Upper lobe of right lung (tissue), 1 donor: Measurements from ENCODE around the gene SLC19A2. TPM values are rescaled to one million over a fixed set of nuclear protein-coding genes. Genes with fewer than 3 reads are reported as not detected.
"Not testable (repeated sequence)": the region's sequence is repeated elsewhere in the genome, so short reads cannot be mapped to it uniquely, and the experiment has no call there.

Experiments
- ATAC-seq: fragments of 200-7000 bp; cut with Tn5 transposase; one replicate; pipeline ENCODE4 v1.9.1; 2020; ENCODE audit warnings: mild to moderate bottlenecking, moderate library complexity
- DNase-seq: peaks from one replicate; pipeline ENCODE4 v3.0.0-alpha.2; 2020
- H3K27ac ChIP-seq: fragments of 200-600 bp; one replicate; pipeline ENCODE4 v1.8.0; 2022
- H3K27me3 ChIP-seq: fragments of 200-600 bp; one replicate; pipeline ENCODE4 v1.8.0; 2022; ENCODE audit warnings: mild to moderate bottlenecking
- H3K36me3 ChIP-seq: fragments of 200-600 bp; one replicate; pipeline ENCODE4 v1.8.0; 2022
- H3K4me1 ChIP-seq: fragments of 200-600 bp; one replicate; pipeline ENCODE4 v1.8.0; 2022
- H3K4me3 ChIP-seq: fragments of 200-600 bp; one replicate; pipeline ENCODE4 v1.8.0; 2022; ENCODE audit warnings: mild to moderate bottlenecking
- H3K9me3 ChIP-seq: fragments of 200-600 bp; one replicate; pipeline ENCODE4 v1.8.0; 2022
- intact Hi-C: fragments of 100-400 bp; cut with DNase I; formaldehyde crosslinking; loops from one replicate; pipeline ENCODE4 v1.11.0; 2022
- long read RNA-seq: library from polyadenylated mRNA; unstranded; transcript quantifications from one replicate; pipeline ENCODE4 v2.0.0, GENCODE V29; 2021
- total RNA-seq: library from RNA; stranded (reverse); fragmentation: NEBNext Ultra II Directional; extraction: Animal tissue kit (Norgen Biotek cat#: 25700); gene quantifications from one replicate; pipeline ENCODE4 v1.2.1, GENCODE V29; 2021
- TF ChIP-seq, protein P1 (sequence below): fragments of 200-600 bp; IDR thresholded peaks from one replicate; pipeline ENCODE4 v1.8.0; 2022; ENCODE audit warnings: antibody characterized with exemption
- donor health status: DM: no; HTN: yes; CAD: no; lungs with severe emphysema.

The SLC19A2 gene
- 12.8 TPM for total RNA-seq
- long read RNA-seq, transcript SLC19A2-201 (6 exons, 3,671 nt), result major isoform, 15 of 28 reads
- long read RNA-seq, partial matches to known transcripts, result 6 of 28 reads
- long read RNA-seq, other reads (novel, unspliced or antisense), result 3 of 28 reads

- H3K4me1 ChIP-seq, result peaks cover 22% of the 10 kb centered on the region
- peak; percentile 98 for ATAC-seq
- DNase-seq, result peak; percentile 100
- peak within 1 kb of the TSS; percentile 87 for H3K4me3 ChIP-seq
- TF ChIP-seq, protein P1, sequence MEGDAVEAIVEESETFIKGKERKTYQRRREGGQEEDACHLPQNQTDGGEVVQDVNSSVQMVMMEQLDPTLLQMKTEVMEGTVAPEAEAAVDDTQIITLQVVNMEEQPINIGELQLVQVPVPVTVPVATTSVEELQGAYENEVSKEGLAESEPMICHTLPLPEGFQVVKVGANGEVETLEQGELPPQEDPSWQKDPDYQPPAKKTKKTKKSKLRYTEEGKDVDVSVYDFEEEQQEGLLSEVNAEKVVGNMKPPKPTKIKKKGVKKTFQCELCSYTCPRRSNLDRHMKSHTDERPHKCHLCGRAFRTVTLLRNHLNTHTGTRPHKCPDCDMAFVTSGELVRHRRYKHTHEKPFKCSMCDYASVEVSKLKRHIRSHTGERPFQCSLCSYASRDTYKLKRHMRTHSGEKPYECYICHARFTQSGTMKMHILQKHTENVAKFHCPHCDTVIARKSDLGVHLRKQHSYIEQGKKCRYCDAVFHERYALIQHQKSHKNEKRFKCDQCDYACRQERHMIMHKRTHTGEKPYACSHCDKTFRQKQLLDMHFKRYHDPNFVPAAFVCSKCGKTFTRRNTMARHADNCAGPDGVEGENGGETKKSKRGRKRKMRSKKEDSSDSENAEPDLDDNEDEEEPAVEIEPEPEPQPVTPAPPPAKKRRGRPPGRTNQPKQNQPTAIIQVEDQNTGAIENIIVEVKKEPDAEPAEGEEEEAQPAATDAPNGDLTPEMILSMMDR, result peak; percentile 44
- intact Hi-C loops, result no loop called here
- no peaks in the 10 kb centered on the region for H3K27me3 ChIP-seq
- H3K9me3 ChIP-seq, result no peaks in the 10 kb centered on the region
- peak within 1 kb of the TSS; percentile 99 for H3K27ac ChIP-seq
- H3K36me3 ChIP-seq, result no peaks in the 10 kb centered on the region
Observed at GRCh38 chr1:169485431-169486280, at the start of gene SLC19A2. Gene SLC19A2 (minus strand): TSS chr1:169485944. CDS start chr1:169485766, 178 bp downstream.

DNA sequence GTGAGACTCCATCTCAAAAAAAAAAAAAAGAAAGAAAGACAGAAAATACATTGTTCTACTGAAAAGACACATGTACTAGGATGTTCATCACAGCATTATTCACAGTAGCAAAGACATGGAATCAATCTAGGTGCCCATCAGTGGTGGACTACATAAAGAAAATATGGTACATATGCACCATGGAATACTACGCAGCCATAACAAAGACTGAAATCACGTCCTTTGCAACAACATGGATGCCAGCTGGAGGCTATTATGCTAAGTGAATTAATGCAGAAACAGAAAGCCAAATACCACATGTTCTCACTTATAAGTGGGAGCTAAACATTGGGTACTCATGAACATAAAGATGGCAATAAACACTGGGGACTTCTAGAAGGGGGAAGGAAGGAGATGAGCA lies 48.9 kb upstream of the SLC19A2 start:
- H3K27me3 ChIP-seq, result no peaks in the 10 kb centered on the region
- H3K27ac ChIP-seq, result no peak overlapping the region
- no peak for DNase-seq
- TF ChIP-seq, protein P1, result no peak
- intact Hi-C loops, result no loop called here
- H3K9me3 ChIP-seq, result no peaks in the 10 kb centered on the region
- H3K4me1 ChIP-seq, result no peaks in the 10 kb centered on the region
- no peaks in the 10 kb centered on the region for H3K36me3 ChIP-seq
- H3K4me3 ChIP-seq, result no peak overlapping the region
- ATAC-seq, result no peak

GRCh38 chr1:169533528-169534190 lies 47.9 kb upstream of the SLC19A2 start:
- H3K36me3 ChIP-seq, DNase-seq, intact Hi-C loops, H3K4me1 ChIP-seq, H3K9me3 ChIP-seq, H3K27ac ChIP-seq, H3K27me3 ChIP-seq, H3K4me3 ChIP-seq, ATAC-seq: not testable (repeated sequence)

DNA sequence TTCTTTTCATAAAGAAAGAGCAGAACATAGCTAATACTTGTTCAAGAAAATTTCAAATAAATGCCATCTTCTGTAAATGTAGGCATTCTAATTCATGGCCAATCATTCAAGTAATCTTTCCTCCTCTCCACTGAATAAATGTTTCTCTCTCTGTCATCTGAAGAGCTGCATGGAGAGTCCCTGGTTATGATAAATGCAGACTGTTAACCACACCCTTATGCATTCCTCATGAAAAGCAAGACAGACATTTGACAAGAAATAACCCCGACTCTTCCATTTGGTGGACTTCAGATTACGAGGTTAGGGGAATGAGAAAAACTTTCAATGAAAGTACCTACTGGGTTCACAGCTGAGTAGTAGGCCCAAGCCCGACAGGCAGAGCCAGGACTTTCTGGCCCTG lies 44.7 kb upstream of the SLC19A2 start:
- DNase-seq, result no peak
- no peaks in the 10 kb centered on the region for H3K9me3 ChIP-seq
- TF ChIP-seq, protein P1, result no peak
- ATAC-seq, result no peak
- intact Hi-C loops, result no loop called here
- H3K27ac ChIP-seq, result no peak overlapping the region
- no peaks in the 10 kb centered on the region for H3K4me1 ChIP-seq
- H3K36me3 ChIP-seq, result no peaks in the 10 kb centered on the region
- no peaks in the 10 kb centered on the region for H3K27me3 ChIP-seq
- no peak overlapping the region for H3K4me3 ChIP-seq

GRCh38 chr1:169529068-169529642 lies 43.4 kb upstream of the SLC19A2 start:
- peak overlapping the region; percentile 6 for H3K4me3 ChIP-seq
- intact Hi-C loops, result no loop called here
- H3K27me3 ChIP-seq, result no peaks in the 10 kb centered on the region
- DNase-seq, result no peak
- no peaks in the 10 kb centered on the region for H3K9me3 ChIP-seq
- no peaks in the 10 kb centered on the region for H3K4me1 ChIP-seq
- TF ChIP-seq, protein P1, result no peak
- no peaks in the 10 kb centered on the region for H3K36me3 ChIP-seq
- peak; percentile 92 for ATAC-seq
- peak overlapping the region; percentile 75 for H3K27ac ChIP-seq
